GM12873 (cell line): Measurements from ENCODE around the gene CSF2.

ENCODE experiments used
- TF ChIP-seq, protein P1 (sequence below): IDR thresholded peaks from 2 replicates; pipeline ENCODE4 v1.5.1; 2012; ENCODE audit warnings: low read depth, mild to moderate bottlenecking, moderate library complexity, low read length, control low read depth; ENCODE audit not compliant: insufficient read depth; ENCODE audit errors: missing control alignments

The CSF2 gene

DNA sequence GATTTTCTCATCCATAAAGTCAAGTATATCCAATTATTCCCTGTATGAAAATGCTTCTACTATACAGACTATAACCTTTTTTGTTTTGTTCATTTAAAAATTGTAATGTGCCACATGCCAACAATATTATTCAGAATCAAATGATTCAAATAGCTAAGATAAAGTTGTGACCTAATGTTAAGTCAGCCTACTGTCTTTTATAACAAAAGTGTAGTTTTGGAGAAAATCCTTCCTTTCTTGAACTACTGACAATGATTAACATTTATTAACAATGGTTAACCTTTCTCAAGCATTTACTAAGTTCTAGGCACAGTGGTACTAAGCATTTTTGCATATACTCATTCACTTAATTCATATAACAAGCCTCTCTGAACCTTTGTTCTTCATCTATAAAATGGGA is 25.0 kb downstream of the CSF2 start:
- TF ChIP-seq, protein P1, sequence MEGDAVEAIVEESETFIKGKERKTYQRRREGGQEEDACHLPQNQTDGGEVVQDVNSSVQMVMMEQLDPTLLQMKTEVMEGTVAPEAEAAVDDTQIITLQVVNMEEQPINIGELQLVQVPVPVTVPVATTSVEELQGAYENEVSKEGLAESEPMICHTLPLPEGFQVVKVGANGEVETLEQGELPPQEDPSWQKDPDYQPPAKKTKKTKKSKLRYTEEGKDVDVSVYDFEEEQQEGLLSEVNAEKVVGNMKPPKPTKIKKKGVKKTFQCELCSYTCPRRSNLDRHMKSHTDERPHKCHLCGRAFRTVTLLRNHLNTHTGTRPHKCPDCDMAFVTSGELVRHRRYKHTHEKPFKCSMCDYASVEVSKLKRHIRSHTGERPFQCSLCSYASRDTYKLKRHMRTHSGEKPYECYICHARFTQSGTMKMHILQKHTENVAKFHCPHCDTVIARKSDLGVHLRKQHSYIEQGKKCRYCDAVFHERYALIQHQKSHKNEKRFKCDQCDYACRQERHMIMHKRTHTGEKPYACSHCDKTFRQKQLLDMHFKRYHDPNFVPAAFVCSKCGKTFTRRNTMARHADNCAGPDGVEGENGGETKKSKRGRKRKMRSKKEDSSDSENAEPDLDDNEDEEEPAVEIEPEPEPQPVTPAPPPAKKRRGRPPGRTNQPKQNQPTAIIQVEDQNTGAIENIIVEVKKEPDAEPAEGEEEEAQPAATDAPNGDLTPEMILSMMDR = no peak

DNA sequence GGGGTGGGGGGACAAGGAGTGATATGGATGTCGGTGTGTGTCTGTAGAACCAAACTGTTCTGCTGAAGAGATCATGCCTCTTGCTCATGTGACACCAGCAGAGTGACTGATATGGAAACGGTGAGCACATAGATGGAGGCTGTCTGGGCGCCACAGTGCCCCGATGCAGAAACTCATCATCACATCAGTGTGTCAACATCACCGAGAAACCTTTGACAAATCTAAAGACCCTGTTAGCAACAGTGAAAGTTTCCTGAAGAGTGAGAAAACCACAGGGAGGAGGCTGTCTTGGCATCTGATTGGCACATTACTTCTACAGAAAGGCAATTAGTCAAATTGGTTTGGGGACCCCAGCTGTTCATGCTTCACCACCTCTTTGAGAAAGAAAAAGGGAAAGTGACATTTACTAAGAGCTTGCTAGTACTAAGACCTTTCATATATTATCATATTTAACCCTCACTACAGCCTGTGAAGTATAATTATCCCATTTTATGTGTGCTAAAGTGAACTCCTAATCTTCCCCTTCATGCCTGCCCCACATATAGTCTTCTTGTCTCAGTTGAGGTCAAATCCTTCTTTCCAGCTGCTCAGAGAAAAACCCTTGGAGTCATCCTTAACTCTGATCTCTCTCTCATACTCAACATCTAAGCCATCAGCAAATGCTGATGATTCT is 25.6 kb downstream of the CSF2 start:
- TF ChIP-seq, protein P1 = no peak

DNA sequence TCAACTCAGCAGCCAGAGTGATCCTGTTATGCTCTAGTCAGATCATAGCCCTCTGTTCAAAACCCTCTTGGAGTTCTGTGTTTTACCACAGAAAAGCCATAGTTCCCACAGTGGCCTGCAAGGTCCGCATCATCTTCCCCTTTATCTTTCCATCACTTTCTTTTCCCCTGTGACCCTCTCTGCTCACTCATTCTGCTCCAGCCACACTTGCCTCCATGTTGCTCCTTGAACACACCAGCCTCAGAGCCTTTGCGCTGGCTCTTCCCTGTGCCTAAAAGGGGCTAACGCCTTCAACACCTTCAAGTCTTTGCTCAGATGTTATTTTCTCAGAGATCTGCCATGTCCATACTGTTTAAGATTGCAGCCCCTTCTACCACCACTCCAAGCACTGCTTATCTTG is 26.3 kb downstream of the CSF2 start:
- TF ChIP-seq, protein P1 = no peak

DNA sequence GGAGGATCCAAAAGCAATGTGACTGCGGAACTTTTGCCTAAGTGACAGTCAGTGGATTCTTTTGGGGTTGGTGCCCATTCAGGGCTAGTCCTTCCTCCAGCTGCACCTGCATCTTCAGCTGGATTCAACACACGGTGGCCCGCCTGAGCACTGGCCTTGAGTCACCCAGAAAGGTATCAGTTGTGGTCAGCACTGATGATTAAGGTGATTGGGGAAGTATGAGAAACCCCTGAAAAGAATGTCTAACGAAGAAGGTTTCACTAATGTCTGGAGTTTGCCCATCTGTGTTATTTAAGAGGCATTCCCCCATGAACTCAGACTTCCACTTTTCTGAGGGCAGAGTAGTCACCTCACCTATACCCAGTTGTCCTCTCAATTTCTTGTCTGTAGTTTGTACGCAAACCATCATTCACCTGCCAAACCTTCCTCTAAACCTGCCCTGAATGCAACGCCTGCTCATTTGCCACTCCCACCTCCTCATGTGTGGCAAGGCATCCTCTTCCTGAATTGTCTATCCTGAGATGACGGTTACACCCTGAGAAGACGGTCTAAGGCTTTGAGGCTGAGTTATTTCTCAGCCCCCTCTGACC is 27.2 kb downstream of the CSF2 start:
- TF ChIP-seq, protein P1 = no peak

DNA sequence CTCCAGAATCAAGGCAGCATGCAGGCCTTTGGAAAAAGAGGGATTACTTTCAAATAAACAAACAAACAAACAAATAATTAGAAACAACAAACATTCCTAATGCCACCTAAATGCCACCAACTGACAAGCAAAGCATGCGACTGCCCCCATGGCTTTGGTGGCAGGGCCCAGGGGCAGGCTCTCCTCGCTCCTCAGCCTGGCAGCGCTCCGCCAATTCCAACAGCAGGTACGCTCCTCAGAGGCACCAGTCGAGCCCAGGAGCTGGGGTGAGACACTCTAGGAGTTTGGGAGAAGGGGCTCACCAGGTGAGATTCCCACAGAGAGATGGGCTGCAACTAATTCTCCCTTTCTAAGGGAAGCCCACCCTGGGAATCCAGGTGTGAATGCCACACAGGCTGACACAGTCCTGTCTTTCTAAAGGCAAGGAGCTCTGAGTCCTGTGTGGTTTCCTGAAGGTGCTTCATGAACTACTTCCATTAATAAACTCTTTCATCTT is 27.8 kb downstream of the CSF2 start:
- TF ChIP-seq, protein P1 = no peak

DNA sequence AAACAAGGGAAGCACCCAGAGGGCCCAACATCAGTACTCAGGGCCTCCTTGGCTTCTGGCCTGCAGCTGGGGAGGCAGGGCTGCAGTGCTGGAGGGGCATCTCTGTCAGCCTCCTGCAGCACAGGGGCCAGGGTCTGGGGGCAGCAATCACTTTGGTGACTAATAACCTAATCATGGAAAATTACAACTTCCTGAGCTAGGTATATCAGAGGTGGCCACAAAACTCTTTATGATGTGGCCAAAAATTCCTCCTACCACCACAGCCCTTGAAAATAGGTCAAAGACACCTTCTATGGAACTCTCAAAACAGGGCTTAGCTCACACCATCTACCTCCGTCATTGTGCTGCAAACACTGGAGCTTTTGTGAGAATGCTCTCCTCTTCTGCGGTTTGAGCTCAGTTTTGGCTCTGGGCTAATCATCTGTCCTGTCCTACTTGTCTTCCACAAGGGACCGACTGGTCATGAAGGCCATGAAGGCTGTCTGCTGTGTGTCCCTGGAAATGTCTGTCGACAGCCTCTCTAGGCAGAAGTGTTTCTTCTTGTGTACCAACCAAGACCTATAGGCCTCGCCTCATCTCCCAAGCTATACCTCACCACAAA is 28.6 kb downstream of the CSF2 start:
- TF ChIP-seq, protein P1 = no peak

DNA sequence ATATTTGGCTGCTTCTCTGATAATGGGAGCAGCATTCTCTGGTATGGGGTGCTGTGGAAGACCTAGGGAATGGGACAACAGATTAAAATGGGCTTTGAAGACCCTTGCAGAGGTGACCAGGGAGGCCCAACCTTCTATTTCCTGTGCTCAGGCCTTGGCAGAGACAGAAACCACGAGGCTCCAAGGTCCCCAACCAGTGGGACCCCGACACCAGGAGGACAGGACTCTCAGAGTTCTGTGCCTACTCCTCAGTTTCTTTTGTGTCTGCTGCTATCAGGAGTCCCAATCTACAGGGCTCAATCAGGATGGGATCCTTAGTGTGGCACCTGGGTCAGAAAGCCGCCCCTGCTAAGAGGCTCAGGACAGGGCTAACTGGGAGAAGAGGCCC is 29.3 kb downstream of the CSF2 start:
- TF ChIP-seq, protein P1 = no peak
